HG03280 (cell line): ENCODE measurements around the gene PAX5.
"Not testable (repeated sequence)": the region's sequence is repeated elsewhere in the genome, so short reads cannot be mapped to it uniquely, and the experiment has no call there.

Experiments used
- ATAC-seq: cut with Tn5 transposase; IDR thresholded peaks from one replicate; pipeline ENCODE4 v1.9.1; 2021; ENCODE audit warnings: mild to moderate bottlenecking, moderate library complexity; ENCODE audit not compliant: unreplicated experiment

PAX5 gene

DNA sequence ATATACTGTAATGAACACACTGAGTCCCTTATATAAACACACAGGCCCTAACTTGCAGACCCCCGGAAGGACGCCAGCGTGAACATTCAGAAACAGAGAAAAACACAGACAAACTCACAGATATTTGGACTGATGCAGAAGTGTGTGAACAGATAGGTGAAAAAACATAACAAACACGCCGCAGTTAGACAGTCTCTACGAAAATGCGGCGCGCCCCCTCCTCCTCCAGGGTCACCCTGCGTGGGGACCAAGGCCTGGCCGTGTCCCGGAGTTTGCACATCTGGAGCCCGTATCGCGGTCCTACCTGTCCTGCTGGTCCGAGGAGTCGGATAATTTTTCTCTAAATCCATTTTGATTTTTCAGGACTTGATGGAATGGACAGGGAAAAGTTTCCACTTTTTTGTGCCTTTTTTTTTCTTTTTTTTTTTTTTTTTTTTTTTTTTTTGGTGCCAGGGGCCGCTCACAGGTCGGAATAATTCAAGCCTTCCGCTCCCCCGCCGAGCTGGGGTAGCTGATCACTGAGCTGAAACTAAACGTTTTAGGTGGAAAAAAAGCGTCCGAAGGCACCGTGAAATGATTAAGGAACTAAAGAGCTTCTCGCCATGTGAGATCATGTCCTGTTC is at the start of gene PAX5:
PAX5 (minus strand) TSS at position 587 of the 623 bp plus-strand sequence; CDS start at position 350, 237 bp downstream.
- no peak for ATAC-seq

DNA sequence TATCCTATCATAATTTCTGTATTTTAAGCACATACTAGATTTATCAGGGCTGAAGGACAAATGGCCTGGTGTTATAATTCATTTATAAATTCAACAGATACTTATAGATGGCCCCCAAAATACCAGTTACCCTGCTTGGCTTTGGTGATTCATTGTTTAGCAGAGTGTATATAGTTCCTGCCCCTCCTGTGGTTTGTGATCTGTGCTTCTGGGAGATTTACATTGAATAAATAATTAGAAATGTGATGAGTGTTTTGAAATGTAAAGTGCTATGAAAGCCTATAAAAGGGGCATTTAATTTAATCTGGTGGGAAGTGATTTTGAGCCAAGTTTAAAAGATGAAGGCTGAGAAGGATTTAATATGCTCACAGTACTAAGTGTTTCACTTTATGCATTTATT is 49.6 kb upstream of the PAX5 start:
- ATAC-seq, result no peak

DNA sequence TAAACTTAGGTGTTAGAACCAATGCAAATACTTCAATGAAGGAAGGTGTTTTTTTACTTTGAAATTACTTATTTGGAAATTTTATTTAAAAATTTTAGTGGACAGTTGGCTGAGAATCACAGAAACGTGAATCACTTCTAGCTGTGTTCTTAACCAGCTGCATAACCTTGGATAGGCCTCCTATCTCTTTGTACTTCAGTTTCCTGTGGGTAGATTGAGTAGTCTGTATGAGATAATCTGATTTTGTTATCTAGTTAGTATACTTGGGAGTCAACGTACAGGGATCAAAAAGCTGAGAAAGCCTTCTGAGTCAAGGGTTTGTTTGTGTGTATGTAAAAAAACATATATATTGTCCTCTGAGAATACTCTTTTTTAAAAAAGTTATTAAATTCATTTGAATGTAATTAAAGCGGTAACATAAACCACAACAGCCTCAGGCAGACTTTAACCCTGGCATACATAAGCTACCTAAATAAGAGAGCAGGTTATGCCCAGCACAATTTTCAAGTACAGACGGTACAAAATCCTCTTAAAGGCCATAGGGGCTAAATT is 48.2 kb upstream of the PAX5 start:
- no peak for ATAC-seq

DNA sequence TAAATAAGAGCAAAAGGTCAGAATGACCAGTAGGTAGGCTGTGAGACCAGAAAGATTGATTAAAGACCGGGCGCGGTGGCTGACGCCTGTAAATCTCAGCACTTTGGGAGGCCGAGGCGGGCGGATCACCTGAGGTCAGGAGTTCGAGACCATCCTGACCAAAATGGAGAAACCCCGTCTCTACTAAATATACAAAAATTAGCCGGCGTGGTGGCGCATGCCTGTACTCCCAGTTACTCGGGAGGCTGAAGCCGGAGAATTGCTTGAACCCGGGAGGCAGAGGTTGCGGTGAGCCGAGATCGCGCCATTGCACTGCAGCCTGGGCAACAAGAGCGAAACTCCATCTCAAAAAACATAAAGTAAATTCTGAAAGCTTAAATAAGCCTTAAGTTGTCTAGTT is 47.4 kb upstream of the PAX5 start:
- ATAC-seq, result not testable (repeated sequence)

DNA sequence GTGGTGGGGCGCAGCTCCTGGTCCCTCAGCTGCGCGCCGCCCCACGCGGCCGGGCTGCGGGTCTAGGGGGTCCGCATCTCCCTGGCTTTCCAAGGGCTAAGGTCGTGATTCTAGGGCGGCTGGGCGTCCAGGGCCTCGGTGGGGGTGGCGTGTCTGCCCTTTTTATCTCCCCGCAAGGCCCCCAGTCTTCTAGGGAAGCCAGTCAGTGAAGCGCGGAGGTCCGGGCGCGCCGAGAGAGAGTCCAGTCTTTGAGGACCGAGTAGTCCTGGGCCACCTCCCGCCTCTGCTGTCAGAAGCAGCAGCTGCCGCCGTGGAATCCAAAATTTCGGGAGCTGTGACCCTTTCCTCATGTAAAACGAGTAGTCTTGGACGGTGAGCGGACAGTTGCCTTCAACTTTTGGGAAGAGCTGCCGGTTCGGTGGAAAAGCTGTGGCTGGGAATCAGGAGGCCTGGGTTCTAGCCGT is 46.1 kb upstream of the PAX5 start:
- peak; percentile 14 for ATAC-seq

DNA sequence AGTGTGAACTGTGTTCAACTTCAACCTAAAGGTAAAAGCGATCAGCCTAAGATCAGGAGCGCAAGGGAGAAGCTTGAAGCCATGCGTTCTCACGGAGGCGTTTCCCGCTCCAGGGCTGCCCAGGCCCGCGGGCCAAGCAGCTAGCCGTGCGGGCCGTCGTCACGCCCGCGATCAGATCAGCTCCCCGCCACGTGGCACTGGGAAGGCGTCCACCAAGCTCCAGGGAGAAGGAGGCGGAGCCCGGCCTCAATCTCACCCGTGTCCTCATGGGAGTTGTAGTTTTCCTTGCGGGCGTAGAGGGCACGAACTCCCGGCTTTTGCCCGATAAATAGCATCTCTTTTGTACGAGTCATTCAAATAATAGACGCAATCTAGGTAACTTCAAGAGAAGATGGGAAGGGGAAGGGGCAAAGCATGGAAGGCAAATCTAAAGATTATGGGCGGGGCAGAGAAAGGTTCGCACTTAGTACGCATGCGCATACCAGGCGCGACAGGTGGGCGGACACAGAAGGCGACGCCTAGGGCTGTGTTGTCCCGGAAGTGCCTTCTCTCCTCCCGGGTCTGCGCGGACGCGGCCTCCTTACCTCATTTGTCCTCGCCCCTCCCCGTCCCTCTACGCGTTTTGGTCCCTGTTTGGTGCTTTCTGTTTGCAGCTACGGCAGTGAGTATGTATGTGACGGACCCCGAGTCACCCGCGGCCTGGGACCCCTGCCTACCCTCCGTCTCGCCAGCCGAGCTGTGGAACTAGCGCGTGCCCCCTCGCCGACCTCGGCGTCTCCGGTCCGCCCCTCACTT is 45.5 kb upstream of the PAX5 start:
- ATAC-seq, result peak; percentile 92

DNA sequence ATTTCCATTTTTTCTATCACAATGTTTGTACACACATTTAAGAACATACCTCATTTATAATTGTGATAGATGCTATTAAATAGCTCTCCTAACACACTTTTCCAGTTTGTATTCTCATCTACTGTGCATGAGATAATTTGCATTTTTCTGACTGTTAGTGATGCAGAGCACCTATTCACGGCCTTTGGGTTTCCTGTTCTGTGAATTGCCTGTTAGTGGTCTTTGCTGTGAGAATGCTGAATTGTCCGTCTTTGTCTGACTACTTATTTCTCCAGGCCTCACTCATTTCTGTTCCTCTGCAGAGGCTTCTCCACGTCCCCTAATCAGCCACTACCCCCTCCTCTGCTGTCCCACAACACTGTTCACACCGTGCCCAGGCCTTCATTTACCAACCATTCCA is 40.7 kb upstream of the PAX5 start:
- ATAC-seq, result not testable (repeated sequence)

DNA sequence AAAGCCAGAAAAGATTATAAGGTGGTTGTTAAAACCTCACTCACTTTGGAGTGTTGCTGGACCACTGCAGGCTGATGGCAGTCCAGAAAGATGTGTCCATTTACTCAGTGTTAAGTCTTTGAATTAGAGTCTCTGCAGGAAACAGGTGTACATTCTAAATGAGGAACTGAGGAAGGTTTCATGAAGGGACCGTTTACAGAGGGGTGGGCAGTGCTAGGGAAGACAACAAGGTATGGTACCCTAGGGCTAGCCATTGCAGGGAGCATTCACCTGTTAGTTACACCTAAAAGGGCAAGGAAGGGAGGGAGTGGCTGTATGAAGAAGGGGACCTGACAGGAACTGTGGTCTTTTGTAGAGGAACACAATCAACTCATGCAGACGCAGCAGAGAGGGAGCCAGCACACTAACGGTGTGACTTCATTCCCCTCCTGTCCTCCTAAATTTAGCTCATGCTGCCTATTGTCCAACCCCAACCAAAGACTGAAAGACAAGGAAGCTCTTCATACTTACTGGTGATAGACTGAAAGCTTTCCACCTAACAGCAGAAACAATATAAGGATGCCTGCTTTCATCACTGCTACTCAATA is 32.2 kb upstream of the PAX5 start:
- no peak for ATAC-seq

DNA sequence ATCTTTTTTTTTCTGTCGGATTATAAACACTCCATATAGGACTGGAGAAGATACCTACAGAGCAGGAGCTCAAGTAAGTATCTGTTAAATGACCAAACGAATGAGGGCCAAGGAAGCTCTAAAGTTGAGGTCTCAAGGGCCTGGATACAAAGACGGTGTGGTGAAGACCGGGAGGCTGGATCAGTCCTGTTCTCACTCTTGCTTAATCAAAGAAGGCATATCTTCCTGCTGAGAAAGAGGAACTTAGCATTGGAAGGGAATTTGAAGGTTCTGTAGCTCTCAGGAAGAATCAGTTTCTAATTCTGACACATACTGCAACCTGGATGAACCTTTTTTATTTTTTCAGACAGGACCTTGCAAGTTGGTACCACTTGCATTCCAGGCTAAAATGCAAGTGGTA is 28.3 kb upstream of the PAX5 start:
- no peak for ATAC-seq

- no peak for ATAC-seq
These were observed 27.7 kb upstream of the PAX5 start for GRCh38 chr9:37061768-37062167.

DNA sequence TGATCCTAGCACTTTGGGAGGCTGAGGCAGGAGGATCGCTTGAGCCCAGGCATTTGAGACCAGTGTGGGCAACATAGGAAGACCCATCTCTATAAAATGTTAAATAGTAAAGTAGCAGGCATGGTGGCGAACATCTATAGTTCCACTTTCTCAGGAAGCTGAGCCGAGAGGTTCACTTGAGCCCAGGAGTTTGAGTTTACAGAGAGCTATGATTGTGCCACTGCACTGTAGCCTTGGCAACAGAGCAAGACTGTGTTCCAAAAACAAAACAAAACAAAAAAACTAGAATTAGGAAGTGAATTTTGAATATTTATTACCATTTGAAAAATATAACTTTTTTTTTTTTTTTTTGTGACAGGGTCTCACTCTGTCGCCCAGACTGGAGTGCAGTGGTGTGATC is 26.8 kb upstream of the PAX5 start:
- no peak for ATAC-seq

GRCh38 chr9:37056046-37056920 is 22.2 kb upstream of the PAX5 start:
- ATAC-seq, result no peak

DNA sequence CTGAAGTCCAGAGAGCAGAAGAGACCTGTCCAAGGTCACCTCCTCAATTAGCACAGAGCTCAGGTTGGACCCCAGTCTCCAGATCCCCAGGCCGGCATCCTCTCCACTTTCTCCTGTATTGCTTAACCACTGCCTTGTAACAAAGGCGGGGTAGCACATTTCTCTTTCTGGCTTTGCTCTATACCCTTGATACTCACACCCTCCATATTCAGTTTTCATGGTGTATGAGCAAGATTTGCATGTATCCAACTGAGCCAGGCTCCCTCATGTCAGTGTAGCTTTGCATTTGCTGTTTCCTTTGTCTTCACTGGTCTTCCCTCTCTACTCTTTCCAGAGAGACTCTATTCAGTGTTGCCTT is 20.3 kb upstream of the PAX5 start:
- ATAC-seq, result not testable (repeated sequence)

DNA sequence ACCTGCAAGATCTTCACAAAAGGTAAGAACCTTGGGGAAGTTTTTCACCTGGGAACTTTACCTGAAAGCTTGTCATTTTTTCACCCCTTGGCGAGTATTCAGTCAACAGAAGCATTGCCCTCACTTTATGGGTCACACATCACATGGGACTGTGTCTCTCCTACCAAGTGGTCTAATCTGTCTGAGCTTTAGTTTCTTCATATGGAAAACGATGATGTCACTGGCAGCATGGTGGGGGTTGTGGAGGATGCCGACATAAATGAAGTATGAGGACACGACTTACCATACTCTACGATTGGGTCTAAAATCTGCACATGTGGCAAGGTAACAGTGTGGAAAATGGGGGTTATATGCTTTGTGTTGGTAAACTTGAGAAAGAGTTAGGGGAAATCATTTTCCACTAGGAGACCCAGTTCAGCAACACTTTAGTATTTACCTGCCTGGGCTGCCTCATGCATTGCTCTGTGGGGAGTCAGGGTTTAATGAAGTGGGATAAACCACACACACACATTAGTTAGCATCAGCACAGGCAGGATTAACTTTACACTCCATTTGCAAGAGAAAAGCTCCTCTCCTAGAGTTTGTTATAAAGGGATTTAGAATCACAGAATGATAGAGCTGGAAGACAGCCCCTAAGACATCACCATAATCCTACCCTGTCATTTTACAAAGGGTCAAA is 19.8 kb upstream of the PAX5 start:
- ATAC-seq, result no peak

DNA sequence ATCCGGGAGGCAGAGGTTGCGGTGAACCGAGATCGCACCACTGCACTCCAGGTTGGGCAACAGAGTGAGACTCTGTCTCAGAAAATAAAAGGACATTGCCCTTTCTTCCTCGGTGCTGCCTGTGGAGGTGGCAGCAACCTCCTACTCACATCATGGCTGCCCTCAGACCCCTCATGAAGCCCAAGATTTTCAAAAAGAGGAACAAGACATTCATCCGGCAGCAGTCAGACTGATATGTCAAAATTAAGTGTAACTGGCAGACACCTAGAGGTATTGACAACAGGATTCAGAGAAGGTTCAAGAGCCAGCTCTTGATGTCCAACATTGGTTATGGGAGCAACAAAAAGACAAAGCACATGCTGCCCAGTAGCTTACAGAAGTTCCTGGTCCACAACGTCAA is 12.6 kb upstream of the PAX5 start:
- no peak for ATAC-seq

DNA sequence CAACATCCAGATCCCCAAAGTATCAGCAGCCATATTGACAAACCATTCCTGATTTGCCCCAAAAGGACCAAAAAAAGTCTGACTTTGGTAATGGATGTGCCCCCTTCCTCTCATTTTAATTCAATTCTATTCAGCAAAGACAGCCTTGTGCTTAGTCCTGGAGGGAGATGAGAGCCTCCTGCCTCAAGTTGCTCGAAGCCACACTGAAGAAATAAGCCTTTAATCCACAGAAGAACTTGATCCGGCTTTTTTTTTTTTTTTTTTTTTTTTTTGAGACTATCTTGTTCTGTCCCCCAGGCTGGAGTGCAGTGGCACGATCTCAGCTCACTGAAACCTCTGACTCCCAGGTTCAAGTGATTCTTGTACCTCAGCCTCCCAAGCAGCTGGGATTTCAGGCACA is 8.4 kb upstream of the PAX5 start:
- no peak for ATAC-seq

DNA sequence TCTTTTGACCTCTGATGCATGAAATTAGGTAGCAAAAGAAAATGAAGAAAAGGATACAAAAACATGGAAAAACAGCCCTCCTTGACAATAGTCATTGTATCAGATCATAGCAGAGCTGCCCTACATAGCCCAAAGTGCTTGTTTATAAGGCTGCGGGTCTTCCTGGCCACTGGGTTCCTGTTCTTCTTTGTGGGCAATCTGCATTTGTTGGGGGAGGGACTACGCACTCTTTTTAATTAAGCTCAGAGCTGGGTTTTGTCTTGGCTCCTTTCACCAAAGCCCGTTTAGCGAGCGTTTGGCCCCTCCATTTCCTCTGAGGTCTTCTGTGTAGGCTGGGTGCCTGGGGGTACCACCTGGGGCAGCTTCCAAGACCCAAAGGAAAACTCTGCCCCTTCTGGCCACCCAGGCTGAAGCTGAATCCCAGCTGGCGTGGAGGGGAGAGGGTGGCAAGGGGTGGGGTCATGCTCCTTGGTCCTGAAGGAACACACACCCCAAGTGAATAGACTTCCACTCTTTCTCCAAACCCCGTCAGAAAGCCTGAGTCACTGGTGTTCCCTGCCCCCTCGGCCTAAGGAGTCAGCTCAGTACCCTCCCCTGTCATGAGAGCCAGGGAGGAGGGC is 6.5 kb upstream of the PAX5 start:
- ATAC-seq, result no peak

- ATAC-seq, result no peak
These were observed 4.9 kb upstream of the PAX5 start for GRCh38 chr9:37038943-37039464.

DNA sequence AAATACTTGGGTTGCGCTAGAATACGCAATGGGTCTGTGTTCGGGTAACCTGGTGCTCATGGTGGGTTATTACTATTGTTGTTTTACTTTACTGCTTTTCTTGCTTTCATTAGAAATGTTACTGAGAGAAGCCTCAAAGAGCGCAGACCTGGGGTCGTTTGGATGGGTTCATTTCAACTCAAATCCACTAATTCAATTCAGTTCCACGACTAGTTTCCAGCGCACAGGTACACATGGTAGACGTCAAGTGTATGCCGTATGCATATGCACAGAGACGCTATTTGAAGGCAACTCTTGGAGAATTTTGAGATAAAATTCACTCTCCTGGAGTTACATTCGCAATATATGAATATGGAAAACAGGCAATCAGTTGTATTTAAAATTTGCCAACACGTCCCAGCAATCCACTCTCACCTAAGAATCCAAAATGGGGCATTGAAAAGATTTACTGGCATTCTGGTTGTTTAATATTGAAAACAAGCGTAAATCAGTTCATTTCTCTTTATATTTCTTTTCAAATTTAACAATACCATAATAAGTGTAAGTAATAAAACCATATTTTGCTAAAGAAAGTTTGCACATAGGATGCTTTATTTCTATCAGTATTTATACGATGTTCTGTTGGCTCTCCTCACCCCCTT is 4.4 kb upstream of the PAX5 start:
- ATAC-seq, result no peak
